Hepatocyte (in vitro differentiated cells): ENCODE measurements around the gene CFAP54.

Experiments used
- CTCF ChIP-seq: fragments of 200-600 bp; sonication (generic); IDR thresholded peaks from 2 replicates; pipeline ENCODE4 v1.5.1; 2016; ENCODE audit warnings: antibody characterized with exemption, mild to moderate bottlenecking; ENCODE audit not compliant: poor library complexity
- EZH2 ChIP-seq: fragments of 200-600 bp; sonication (generic); IDR thresholded peaks from 2 replicates; pipeline ENCODE4 v1.6.1; 2016; ENCODE audit warnings: antibody characterized with exemption, mild to moderate bottlenecking, borderline replicate concordance

- TF ChIP-seq CTCF (no peak), EZH2 (no peak)
Observed at GRCh38 chr12:96514328-96514727, 25.0 kb downstream of the CFAP54 start.
